NT2/D1 (cell line): ENCODE data around the gene ADAMTS2.

Source experiments
- SUZ12 ChIP-seq: IDR thresholded peaks from 2 replicates; pipeline ENCODE4 v1.6.1; 2011; ENCODE audit not compliant: insufficient read length, insufficient read depth; ENCODE audit errors: extremely low read depth
- YY1 ChIP-seq: IDR thresholded peaks from 2 replicates; pipeline ENCODE4 v1.6.1; 2011; ENCODE audit not compliant: insufficient read length, insufficient read depth
- ZNF274 ChIP-seq: IDR thresholded peaks from 2 replicates; pipeline ENCODE4 v1.6.1; 2011; ENCODE audit warnings: mild to moderate bottlenecking, low read depth, low read length

- no peak for TF ChIP-seq SUZ12
- TF ChIP-seq YY1: no peak
- TF ChIP-seq ZNF274: no peak
These were observed 73.9 kb downstream of the ADAMTS2 start for GRCh38 chr5:179271428-179271734.
